NCI-H2196 treated with DMSO at 0.1 percent for 48 hours (cell line): ENCODE results near the gene SETD2.
"Not testable (repeated sequence)": the region's sequence is repeated elsewhere in the genome, so short reads cannot be mapped to it uniquely, and the experiment has no call there.

Experiments used
- DNase-seq: peaks from one replicate; lab custom pipeline; 2025; ENCODE audit not compliant: unreplicated experiment; lab: John Stamatoyannopoulos, UW

SETD2 gene

DNA sequence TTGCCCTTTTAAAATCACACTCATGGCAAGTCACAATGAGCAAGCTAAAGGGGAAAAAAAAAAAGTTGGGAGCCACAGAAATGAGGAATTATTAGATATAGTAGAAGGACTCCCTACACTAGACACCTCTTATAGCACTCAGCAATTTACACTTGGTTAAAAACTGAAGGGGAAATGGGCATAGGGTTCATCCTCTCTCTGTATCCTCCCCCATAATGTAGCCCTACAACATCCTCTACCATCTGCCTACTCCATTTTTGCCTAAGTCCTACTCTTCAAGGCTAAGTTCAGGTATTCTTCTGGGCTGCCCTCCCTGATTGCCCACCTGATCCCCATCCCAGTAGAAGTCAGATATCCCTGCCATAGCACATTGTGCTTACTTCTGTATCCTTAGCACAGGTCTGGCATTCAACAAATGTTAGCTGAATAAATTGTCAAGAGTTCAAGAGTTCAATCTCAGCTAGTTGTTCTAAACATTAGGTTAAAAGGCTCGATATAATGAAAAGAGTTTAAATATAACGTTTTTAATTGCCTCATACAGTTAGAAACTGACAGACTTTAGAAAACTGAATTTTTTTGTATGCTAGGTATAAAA is 14.5 kb downstream of the SETD2 start:
- DNase-seq = no peak

DNA sequence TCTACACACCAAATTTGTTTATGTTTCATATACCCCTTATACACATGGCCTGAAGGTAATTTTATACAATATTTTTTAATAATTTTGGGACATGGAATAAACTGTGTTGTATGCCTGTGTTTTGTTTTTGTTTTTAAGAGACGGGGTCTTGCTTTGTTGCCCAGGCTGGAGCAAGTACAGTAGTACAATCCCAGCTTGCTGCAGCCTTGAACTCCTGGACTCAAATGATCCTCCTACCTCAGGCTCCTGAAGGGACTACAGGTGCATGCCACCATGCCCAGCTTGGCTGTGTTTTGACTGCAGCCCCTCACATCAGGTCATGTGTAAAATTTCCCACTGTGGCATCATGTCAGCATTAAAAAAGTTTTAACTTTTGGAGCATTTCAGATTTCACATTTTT is 18.6 kb downstream of the SETD2 start:
- no peak for DNase-seq

DNA sequence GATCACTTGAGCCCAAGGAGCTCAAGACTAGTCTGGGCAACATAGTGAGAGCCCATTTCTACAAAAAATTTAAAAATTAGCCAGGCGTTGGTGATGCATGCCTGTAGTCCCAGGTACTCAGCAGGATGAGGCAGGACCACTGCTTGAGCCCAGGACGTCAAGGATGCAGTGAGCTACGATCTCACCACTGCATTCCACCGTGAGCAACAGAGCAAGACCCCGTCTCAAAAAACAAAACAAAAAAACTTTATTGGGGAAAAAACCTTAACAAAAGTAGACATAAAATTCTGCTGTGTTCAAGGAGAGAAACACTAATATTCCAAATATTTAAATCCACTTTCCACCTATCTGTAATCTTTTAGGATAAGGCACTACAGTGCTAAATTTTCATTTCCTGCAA is 20.8 kb downstream of the SETD2 start:
- no peak for DNase-seq

DNA sequence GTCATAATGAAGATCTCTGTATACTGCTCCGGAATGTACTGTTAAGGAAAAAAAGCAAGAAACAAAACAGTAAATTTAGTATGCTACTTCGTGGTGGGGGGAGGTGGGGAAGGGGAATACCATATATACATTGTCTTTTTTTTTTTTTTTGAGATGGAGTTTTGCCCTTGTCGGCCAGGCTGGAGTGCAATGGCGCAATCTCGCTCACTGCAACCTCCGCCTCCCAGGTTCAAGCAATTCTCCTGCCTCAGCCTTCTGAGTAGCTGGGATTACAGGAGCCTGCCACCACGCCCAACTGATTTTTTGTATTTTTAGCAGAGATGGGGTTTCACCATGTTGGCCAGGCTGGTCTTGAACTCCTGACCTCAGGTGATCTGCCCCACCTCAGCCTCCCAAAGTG is 21.4 kb downstream of the SETD2 start:
- not testable (repeated sequence) for DNase-seq

DNA sequence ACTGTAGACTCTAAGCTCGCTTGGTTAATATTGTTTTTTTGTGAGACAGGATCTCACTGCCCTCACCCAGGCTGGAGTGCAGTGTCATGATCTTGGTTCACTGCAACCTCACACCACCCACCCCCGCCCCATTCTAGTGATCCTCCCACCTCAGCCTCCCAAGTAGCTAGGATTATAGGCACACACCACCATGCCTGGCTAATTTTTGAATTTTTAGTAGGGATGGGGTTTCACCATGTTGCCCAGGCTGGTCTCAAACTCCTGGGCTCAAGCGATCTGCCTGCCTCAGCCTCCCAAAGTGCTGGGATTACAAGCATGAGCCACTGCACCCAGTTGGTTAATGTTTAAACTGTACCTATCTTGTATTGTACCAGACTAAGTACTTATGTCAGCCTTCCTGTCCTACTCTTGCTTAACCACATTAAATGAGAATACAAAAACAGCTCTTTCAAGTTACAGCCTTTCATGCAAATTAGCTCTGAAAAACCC is 22.9 kb downstream of the SETD2 start:
- DNase-seq = not testable (repeated sequence)

DNA sequence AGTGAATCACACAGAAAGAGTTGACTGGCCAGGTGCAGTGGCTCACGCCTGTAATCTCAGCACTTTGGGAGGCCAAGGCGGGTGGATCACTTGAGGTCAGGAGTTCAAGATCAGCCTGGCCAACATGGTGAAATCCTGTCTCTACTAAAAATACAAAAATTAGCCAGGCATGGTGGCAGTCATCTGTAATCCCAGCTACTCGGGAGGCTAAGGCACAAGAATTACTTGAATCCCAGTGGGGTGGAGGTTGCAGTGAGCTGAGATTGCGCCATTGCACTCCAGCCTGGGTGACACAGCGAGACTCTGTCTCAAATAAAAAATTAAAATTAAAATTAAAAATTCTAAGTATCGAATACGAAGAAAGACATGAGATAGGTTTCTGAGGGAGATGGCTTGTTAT is 23.4 kb downstream of the SETD2 start:
- not testable (repeated sequence) for DNase-seq

DNA sequence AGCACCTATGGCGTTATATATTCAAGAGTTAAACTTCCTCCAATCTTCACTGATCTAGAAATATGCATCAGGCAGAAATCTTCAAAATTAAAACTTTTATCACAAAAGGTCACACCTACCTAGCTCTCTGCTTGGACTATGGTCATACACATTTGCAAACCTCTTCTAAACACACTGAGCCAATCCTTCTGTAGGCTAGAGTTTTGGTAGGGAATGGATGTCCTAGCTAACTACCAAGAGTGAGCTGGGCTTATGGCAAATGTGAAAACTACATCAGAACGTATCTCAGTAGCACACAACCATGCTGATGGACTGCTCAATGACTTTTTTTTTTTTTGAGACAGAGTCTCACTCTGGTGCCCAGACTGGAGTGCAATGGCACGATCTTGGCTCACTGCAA is 29.6 kb downstream of the SETD2 start:
- no peak for DNase-seq

DNA sequence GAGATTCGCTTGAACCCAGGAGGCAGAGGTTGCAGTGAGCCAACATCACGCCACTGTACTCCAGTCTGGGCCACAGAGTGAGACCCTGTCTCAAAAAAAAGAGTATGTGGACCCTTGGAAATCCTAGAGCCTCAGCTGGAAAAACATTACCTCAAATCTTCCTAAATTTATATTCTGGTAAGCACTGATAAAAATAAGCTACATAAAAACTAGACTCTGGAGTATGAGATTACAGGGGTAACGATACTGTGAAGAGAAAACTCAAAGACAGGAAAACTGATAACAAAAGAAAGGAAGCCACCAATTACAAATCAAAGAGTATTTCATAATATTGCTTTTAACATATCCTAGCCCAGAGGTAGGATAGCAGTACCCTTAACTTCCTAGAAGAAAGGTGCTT is 30.3 kb downstream of the SETD2 start:
- no peak for DNase-seq

DNA sequence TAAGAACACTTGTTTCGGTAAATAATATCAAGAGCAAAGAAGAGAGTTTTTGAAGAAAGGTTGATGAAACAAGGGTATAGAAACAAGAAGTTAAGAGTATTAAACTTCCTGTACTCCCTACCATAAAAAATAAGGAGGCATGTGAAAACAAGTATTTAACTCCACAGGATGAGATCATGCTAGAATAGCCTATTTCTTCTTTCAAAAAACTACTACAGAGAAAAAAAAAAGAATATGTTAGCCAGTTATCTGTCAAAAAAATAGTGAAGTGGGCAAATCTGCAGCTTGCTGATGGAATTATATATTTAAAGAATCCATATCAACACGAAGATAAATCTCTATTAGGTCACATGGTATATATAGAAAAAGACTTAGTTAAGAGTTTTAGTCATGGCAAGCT is 33.4 kb downstream of the SETD2 start:
- no peak for DNase-seq

DNA sequence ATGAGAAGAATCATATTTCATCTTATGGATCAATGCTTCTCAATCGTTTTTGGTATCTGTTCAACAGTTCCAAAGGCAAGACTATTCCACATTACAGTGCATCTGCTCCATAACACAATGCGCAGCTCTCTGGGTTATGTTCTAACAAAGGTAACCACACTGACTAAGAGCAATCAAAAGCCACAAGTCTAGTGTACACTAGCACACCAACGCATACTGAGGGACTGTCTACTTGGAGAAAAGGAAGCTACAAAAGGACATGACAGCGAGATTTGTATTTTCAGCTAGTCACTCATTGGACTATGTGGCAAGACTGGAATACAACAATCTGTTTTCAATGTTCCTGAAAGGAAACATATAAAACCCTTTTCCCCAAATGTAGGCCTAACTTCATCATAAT is 35.8 kb downstream of the SETD2 start:
- no peak for DNase-seq

DNA sequence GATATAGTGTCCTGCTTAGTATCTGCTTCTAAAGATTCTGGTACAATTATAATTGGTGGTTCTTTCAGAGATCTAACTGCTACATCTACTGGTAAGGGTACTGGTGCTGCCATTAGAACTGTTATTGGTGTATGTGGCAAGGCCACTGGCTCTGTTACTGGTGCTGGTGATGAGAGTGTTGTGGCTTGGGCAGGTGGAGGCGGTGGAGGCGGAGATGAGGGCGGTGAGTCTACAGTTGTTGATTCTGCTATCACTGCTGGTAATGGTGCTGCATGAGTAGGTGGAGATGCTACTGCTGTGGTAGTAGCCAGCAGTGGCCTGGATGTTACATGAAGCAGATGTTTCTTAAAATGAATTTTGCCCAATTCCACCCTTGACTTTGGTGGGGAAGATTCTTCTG is 40.1 kb downstream of the SETD2 start:
- no peak for DNase-seq

DNA sequence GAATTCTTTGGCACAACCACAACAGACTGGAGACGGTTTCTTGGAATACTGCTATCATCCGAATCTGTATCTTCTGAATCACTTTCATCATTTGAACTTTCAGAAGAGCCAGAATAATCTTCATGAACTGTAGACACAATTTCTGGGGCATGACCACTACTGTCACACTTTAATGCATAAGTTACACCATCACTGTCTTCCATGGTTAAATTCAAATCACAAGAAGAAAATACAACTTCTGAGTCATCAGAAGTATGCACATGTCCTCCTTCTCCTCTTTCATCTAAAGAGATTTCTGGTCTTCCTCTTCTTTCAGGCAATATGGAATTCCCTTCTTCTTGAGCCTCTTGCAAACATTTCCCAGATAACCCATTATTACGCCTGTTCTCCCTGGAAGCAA is 42.5 kb downstream of the SETD2 start:
- DNase-seq = no peak

DNA sequence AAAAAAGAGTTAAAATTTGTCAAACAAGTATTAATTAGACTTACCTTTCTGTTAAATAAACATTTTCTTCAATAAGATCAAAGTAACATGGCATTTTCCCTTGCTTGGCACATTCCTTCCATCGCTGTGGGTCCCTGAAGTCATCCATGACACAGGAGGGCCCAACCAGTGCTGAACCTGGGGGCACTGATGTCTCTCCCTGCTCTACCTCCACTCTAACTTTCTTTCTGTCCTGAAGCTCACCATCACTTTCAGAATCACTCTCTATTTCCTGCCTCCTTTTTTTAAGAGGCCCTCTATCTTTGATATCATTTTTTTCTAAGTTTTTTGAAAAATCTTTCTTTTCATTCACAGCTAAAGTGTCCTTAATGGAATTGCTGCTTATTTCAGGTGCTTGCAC is 43.8 kb downstream of the SETD2 start:
- no peak for DNase-seq

DNA sequence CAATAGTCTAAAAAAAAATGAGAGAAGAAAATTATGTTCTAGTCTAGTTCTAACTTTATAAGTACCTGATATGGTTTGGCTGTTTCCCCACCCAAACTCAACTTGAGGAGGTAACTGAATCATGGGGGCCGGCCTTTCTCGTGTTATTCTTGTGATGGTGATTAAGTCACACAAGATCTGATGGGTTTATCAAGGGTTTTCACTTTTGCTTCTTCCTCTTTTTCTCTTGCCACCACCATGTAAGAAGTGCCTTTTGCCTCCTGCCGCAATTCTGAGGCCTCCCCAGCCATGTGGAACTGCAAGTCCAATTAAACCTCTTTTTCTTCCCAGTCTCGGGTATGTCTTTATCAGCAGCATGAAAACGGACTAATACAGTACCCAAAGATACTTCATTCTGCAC is 44.5 kb downstream of the SETD2 start:
- not testable (repeated sequence) for DNase-seq

DNA sequence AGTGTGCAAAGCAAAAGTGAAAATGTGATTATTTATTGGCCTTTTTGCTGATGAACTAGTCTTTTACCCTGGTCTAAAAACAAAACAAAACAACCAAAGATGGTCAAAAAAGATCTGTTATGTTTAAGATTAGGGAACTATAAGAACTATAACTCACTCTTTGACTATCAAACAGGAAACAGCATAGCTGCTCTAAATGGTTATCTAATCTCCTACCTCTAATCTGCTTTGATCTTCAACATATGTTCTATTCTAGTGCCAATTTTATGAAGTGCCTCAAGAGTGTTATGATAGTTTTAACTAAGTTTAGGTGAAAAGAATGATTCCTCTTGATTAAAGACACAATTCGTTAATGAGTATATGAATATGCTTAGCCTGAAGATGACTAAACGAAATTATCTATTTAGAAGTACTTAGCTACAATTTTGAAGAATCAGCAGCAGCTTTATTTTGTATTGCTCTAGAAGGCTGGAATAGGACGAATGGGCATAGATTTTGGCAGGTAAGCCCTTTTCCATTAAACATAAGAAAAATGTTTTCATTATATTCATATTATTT is 46.0 kb downstream of the SETD2 start:
- no peak for DNase-seq

DNA sequence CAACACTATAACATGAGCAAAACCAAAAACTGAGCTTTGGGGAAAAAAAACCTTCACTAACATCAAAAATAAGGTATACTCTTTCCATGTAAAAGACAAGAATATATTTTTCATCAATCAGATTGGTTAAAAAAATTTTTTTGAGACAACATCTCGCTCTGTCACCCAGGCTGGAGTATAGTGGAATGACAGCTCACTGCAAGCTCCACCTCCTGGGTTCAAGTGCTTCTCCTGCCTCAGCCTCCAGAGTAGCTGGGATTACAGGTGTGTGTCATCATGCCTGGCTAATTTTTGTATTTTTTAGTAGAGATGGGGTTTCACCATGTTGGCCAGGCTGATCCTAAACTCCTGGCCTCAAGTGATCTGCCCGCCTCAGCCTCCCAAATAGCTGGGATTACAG is 48.4 kb downstream of the SETD2 start:
- DNase-seq = not testable (repeated sequence)

DNA sequence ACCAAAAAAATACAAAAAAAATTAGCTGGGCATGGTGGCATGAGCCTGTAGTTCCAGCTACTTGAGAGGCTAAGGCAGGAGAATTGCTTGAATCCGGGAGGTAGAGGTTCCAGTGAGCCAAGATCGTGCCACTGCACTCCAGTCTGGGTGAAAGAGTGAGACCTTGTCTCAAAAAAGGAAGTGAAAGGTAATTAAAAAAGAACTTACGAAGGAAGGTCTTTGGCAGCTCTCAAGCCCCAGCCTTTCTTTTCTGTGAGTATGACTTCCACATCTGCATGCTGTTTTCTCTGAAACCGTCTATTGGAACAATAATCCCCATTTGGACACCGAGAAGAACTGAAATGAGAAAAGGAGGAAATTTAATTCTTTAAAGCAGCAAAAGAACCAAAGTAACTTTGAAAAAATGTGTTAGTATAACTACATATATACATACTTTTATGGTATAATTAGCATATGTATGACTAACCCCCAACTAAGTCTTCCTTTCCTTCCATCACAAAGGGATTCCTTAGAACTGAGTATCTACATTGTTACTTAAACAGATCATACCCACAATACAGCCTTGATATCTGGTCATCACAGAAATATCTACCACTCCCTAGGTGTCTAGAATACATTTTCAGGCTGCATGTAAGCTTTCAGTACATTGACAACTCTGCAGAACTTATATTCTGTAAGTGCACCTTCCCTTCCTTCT is 50.1 kb downstream of the SETD2 start:
- DNase-seq = no peak

DNA sequence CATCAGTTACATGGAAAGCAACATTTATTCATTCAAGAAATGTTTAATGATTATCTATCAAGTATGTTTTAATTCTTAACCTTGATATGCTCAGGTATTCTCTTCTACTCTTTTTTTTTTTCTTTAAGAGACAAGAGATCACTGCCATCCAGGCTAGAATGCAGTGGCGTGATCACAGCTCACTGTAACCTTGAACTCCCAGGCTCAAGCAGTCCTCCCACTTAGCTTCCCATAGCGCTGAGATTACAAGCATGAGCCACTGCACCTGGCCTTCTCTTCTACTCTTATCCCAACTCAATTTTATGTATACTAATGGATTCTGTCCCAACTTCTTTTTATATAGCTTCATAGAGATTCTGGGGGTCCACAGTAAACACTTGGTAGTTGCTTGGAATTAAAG is 50.9 kb downstream of the SETD2 start:
- no peak for DNase-seq

DNA sequence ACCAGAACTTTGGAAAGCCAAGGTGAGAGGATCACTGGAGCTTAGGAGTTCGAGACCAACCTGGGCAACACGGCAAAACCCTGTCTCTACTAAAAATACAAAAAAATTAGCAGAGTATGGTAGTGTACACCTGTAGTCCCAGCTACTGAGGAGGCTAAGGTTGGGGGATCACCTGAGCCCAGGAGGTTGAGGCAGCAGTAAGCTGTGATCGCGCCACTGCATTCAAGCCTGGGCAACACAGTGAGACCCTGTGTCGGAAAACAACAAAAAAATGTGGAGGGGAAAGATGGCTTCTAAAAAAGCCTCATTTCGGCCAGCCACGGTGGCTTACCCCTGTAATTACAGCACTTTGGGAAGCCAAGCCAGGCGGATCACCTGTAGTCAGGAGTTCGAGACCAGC is 54.5 kb downstream of the SETD2 start:
- no peak for DNase-seq

DNA sequence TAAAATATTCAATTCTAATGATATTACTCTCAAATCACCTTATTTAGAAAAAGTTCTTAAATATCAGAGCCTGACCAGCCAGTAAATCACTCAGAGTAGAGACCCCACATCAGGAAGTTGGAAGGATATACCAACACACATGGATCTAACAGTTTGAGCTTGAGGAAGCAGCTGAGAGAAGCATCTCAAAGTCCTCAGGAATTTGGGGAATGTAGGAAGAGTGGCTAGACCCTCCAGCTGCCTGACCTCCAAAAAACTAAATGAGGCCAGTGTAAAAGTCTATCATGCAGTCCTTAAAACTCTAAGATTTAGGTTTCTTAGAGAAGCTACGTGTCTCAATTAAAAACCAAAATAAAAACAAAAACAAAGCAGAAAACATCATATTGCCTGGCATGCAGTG is 55.4 kb downstream of the SETD2 start:
- no peak for DNase-seq

DNA sequence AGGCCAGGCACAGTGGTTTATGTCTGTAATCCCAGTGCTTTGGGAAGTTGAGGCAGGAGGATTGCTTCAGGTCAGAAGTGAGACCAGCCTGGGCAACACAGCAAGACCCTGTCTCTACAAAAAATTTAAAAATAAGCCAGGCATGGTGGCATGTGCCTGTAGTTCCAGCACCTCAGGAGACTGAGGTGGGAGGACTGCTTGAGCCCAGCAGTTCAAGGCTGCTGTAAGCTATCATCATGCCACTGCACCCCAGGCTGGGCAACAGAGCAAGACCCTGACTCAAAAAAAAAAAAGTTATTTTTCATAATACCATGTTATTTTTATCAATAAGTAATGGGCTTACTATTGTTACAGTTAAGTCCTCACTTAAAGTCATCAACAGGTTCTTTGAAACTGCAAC is 59.7 kb downstream of the SETD2 start:
- DNase-seq = no peak

DNA sequence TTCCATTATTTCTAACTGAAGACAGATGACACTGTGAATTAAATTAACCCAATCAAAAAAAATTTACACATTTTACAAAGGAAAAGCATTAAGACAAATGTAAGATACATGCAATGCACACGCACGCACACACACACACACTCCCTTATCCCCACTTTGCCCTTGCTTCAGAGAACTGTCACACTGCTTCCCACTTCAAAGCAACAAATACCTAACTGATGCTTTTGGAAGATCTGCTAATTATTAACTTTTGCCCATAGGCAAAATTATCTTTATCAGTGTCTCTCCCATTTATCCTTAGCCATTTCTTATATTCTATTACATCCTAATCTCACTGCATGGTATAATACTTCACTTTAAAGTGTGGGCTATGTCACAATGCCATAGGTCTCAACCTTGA is 60.3 kb downstream of the SETD2 start:
- no peak for DNase-seq
